WTC11 (cell line): ENCODE data around the gene TMEM135. TPM values are rescaled to one million over a fixed set of nuclear protein-coding genes. Genes with fewer than 3 reads are reported as not detected.

ENCODE experiments used
- ATAC-seq: fragments of 200-7000 bp; cut with Tn5 transposase; 2 replicates; pipeline ENCODE4 v1.10.0; 2021; ENCODE audit warnings: mild to moderate bottlenecking, moderate library complexity
- CTCF ChIA-PET: fragments of 300-600 bp; sonication (Branson Sonifier 250); formaldehyde crosslinking; loops from one replicate; lab custom pipeline; 2021; ENCODE audit warnings: antibody characterized with exemption; lab: Charles Lee
- POLR2A ChIA-PET: fragments of 350-600 bp; sonication (Branson Sonifier 250); formaldehyde crosslinking; loops from one replicate; lab custom pipeline; 2021; ENCODE audit warnings: antibody characterized with exemption; lab: Charles Lee
- DNase-seq: peaks from one replicate; pipeline ENCODE4 v3.0.0; 2021; ENCODE audit warnings: low spot score
- H3K27ac Mint-ChIP-seq: 2 replicates; pipeline ENCODE4 v1.8.0; 2021; ENCODE audit warnings: mixed read lengths
- H3K27me3 Mint-ChIP-seq: 2 replicates; pipeline ENCODE4 v1.8.0; 2021; ENCODE audit warnings: low read depth, mild to moderate bottlenecking, moderate library complexity, mixed read lengths
- H3K36me3 Mint-ChIP-seq: 2 replicates; pipeline ENCODE4 v1.8.0; 2021; ENCODE audit warnings: mixed read lengths
- H3K4me1 Mint-ChIP-seq: 2 replicates; pipeline ENCODE4 v1.8.0; 2022; ENCODE audit warnings: mixed read lengths
- H3K4me3 Mint-ChIP-seq: 2 replicates; pipeline ENCODE4 v1.8.0; 2021; ENCODE audit warnings: mild to moderate bottlenecking, moderate library complexity, mixed read lengths
- H3K9me3 Mint-ChIP-seq: 2 replicates; pipeline ENCODE4 v1.8.0; 2021; ENCODE audit warnings: mixed read lengths
- ATF1 ChIP-seq: sonication (generic); formaldehyde crosslinking; IDR thresholded peaks from 2 replicates; pipeline ENCODE4 v1.8.1; 2023; ENCODE audit warnings: mild to moderate bottlenecking, moderate library complexity, missing genetic modification reagents
- EMX1 ChIP-seq: fragments of 250-450 bp; sonication (Bioruptor Pico); IDR thresholded peaks from 2 replicates; pipeline ENCODE4 v1.8.0; 2021; ENCODE audit warnings: mild to moderate bottlenecking
- ETV6 ChIP-seq: sonication (generic); formaldehyde crosslinking; IDR thresholded peaks from 2 replicates; pipeline ENCODE4 v1.8.1; 2022; ENCODE audit warnings: mild to moderate bottlenecking, missing genetic modification reagents
- JAZF1 ChIP-seq: fragments of 250-450 bp; sonication (Bioruptor Pico); IDR thresholded peaks from 2 replicates; pipeline ENCODE4 v1.9.0; 2021; ENCODE audit warnings: moderate library complexity, mild to moderate bottlenecking, inconsistent platforms
- KAT7 ChIP-seq: sonication (generic); formaldehyde crosslinking; IDR thresholded peaks from 2 replicates; pipeline ENCODE4 v1.8.1; 2023; ENCODE audit warnings: missing genetic modification reagents, mild to moderate bottlenecking, borderline replicate concordance
- NFYB ChIP-seq: sonication (generic); formaldehyde crosslinking; conservative IDR thresholded peaks from 2 replicates; pipeline ENCODE4 v1.8.0; 2022; ENCODE audit warnings: low read depth, missing genetic modification reagents
- NR1H2 ChIP-seq: sonication (generic); formaldehyde crosslinking; IDR thresholded peaks from 2 replicates; pipeline ENCODE4 v1.9.0; 2021; ENCODE audit warnings: mild to moderate bottlenecking, moderate library complexity, missing genetic modification reagents
- NR3C1 ChIP-seq: sonication (generic); formaldehyde crosslinking; conservative IDR thresholded peaks from 2 replicates; pipeline ENCODE4 v1.8.1; 2023; ENCODE audit warnings: low read depth, mild to moderate bottlenecking, missing genetic modification reagents
- SMAD3 ChIP-seq: sonication (generic); formaldehyde crosslinking; IDR thresholded peaks from 2 replicates; pipeline ENCODE4 v1.8.0; 2022; ENCODE audit warnings: missing genetic modification reagents, mild to moderate bottlenecking, borderline replicate concordance
- ZNF138 ChIP-seq: sonication (generic); formaldehyde crosslinking; conservative IDR thresholded peaks from 2 replicates; pipeline ENCODE4 v1.8.1; 2022; ENCODE audit warnings: mild to moderate bottlenecking, moderate library complexity, missing genetic modification reagents
- ZNF317 ChIP-seq: sonication (generic); formaldehyde crosslinking; IDR thresholded peaks from 2 replicates; pipeline ENCODE4 v1.8.1; 2023; ENCODE audit warnings: low read depth, mild to moderate bottlenecking, moderate library complexity, missing genetic modification reagents, borderline replicate concordance
- ZNF396 ChIP-seq: fragments of 250-450 bp; sonication (Bioruptor Pico); IDR thresholded peaks from 2 replicates; pipeline ENCODE4 v1.8.0; 2021; ENCODE audit warnings: mild to moderate bottlenecking, moderate library complexity, borderline replicate concordance
- total RNA-seq: library from RNA; stranded (reverse); gene quantifications from 3 replicates; pipeline ENCODE4 v1.2.3, GENCODE V29; 2021
- TF ChIP-seq, protein P1 (sequence below): sonication (generic); formaldehyde crosslinking; IDR thresholded peaks from 2 replicates; pipeline ENCODE4 v1.8.1; 2023; ENCODE audit warnings: mild to moderate bottlenecking, missing genetic modification reagents
- TF ChIP-seq, protein P2 (sequence below): sonication (generic); formaldehyde crosslinking; IDR thresholded peaks from 2 replicates; pipeline ENCODE4 v1.8.0; 2023; ENCODE audit warnings: missing genetic modification reagents, mild to moderate bottlenecking, borderline replicate concordance
- TF ChIP-seq, protein P3 (sequence below): sonication (generic); formaldehyde crosslinking; IDR thresholded peaks from 2 replicates; pipeline ENCODE4 v1.8.1; 2023; ENCODE audit warnings: mild to moderate bottlenecking, missing genetic modification reagents
- TF ChIP-seq, protein P4 (sequence below): sonication (generic); formaldehyde crosslinking; conservative IDR thresholded peaks from 2 replicates; pipeline ENCODE4 v1.8.1; 2022; ENCODE audit warnings: mild to moderate bottlenecking, missing genetic modification reagents
- TF ChIP-seq, protein P5 (sequence below): sonication (generic); formaldehyde crosslinking; IDR thresholded peaks from 2 replicates; pipeline ENCODE4 v1.8.1; 2022; ENCODE audit warnings: low read depth, missing genetic modification reagents, borderline replicate concordance
- TF ChIP-seq, protein P6 (sequence below): sonication (generic); formaldehyde crosslinking; IDR thresholded peaks from 2 replicates; pipeline ENCODE4 v1.8.1; 2023; ENCODE audit warnings: mild to moderate bottlenecking, missing genetic modification reagents, moderate library complexity
- TF ChIP-seq, protein P7 (sequence below): fragments of 250-450 bp; sonication (Bioruptor Pico); IDR thresholded peaks from 2 replicates; pipeline ENCODE4 v1.8.0; 2021; ENCODE audit warnings: mild to moderate bottlenecking
- TF ChIP-seq, protein P8 (sequence below): sonication (generic); formaldehyde crosslinking; IDR thresholded peaks from 2 replicates; pipeline ENCODE4 v1.8.0; 2023; ENCODE audit warnings: mild to moderate bottlenecking, missing genetic modification reagents

The TMEM135 gene
- total RNA-seq, 1 experiment from 2014 or later: 35.8 TPM

DNA sequence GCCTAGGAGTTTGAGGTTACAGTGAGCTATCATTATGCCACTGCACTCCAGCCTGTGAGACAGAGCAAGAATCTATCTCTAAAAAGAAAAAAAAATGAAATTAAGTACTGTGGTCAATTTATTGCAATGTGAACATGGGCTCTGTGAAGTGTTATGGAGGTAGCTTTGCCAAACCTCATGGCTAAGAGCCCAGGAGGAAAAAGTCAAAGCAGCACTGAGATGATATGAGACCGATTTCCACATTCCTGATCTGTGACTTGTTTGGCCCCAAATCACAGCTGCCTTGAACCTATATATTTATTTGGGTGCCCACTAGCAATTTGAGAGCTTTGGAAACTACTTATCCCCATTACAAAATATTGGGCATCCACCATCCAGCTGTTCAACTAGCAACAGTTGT lies 29.8 kb upstream of the TMEM135 start (continued):
- TF ChIP-seq, protein P1, sequence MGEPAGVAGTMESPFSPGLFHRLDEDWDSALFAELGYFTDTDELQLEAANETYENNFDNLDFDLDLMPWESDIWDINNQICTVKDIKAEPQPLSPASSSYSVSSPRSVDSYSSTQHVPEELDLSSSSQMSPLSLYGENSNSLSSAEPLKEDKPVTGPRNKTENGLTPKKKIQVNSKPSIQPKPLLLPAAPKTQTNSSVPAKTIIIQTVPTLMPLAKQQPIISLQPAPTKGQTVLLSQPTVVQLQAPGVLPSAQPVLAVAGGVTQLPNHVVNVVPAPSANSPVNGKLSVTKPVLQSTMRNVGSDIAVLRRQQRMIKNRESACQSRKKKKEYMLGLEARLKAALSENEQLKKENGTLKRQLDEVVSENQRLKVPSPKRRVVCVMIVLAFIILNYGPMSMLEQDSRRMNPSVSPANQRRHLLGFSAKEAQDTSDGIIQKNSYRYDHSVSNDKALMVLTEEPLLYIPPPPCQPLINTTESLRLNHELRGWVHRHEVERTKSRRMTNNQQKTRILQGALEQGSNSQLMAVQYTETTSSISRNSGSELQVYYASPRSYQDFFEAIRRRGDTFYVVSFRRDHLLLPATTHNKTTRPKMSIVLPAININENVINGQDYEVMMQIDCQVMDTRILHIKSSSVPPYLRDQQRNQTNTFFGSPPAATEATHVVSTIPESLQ: no peak
- TF ChIP-seq, protein P2, sequence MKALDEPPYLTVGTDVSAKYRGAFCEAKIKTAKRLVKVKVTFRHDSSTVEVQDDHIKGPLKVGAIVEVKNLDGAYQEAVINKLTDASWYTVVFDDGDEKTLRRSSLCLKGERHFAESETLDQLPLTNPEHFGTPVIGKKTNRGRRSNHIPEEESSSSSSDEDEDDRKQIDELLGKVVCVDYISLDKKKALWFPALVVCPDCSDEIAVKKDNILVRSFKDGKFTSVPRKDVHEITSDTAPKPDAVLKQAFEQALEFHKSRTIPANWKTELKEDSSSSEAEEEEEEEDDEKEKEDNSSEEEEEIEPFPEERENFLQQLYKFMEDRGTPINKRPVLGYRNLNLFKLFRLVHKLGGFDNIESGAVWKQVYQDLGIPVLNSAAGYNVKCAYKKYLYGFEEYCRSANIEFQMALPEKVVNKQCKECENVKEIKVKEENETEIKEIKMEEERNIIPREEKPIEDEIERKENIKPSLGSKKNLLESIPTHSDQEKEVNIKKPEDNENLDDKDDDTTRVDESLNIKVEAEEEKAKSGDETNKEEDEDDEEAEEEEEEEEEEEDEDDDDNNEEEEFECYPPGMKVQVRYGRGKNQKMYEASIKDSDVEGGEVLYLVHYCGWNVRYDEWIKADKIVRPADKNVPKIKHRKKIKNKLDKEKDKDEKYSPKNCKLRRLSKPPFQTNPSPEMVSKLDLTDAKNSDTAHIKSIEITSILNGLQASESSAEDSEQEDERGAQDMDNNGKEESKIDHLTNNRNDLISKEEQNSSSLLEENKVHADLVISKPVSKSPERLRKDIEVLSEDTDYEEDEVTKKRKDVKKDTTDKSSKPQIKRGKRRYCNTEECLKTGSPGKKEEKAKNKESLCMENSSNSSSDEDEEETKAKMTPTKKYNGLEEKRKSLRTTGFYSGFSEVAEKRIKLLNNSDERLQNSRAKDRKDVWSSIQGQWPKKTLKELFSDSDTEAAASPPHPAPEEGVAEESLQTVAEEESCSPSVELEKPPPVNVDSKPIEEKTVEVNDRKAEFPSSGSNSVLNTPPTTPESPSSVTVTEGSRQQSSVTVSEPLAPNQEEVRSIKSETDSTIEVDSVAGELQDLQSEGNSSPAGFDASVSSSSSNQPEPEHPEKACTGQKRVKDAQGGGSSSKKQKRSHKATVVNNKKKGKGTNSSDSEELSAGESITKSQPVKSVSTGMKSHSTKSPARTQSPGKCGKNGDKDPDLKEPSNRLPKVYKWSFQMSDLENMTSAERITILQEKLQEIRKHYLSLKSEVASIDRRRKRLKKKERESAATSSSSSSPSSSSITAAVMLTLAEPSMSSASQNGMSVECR (CRISPR knock-in tag): no peak
- no peak for TF ChIP-seq JAZF1
- TF ChIP-seq, protein P3, sequence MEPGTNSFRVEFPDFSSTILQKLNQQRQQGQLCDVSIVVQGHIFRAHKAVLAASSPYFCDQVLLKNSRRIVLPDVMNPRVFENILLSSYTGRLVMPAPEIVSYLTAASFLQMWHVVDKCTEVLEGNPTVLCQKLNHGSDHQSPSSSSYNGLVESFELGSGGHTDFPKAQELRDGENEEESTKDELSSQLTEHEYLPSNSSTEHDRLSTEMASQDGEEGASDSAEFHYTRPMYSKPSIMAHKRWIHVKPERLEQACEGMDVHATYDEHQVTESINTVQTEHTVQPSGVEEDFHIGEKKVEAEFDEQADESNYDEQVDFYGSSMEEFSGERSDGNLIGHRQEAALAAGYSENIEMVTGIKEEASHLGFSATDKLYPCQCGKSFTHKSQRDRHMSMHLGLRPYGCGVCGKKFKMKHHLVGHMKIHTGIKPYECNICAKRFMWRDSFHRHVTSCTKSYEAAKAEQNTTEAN (CRISPR knock-in tag): no peak
- TF ChIP-seq ATF1 (CRISPR knock-in tag): no peak
- no peak for TF ChIP-seq NR1H2
- no peak for TF ChIP-seq SMAD3
- no peak for TF ChIP-seq NR3C1 (CRISPR knock-in tag)
- TF ChIP-seq ZNF396: no peak
- TF ChIP-seq, protein P4, sequence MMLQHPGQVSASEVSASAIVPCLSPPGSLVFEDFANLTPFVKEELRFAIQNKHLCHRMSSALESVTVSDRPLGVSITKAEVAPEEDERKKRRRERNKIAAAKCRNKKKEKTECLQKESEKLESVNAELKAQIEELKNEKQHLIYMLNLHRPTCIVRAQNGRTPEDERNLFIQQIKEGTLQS (CRISPR knock-in tag): no peak
- TF ChIP-seq NFYB: no peak
- TF ChIP-seq, protein P5, sequence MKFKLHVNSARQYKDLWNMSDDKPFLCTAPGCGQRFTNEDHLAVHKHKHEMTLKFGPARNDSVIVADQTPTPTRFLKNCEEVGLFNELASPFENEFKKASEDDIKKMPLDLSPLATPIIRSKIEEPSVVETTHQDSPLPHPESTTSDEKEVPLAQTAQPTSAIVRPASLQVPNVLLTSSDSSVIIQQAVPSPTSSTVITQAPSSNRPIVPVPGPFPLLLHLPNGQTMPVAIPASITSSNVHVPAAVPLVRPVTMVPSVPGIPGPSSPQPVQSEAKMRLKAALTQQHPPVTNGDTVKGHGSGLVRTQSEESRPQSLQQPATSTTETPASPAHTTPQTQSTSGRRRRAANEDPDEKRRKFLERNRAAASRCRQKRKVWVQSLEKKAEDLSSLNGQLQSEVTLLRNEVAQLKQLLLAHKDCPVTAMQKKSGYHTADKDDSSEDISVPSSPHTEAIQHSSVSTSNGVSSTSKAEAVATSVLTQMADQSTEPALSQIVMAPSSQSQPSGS (CRISPR knock-in tag): no peak

DNA sequence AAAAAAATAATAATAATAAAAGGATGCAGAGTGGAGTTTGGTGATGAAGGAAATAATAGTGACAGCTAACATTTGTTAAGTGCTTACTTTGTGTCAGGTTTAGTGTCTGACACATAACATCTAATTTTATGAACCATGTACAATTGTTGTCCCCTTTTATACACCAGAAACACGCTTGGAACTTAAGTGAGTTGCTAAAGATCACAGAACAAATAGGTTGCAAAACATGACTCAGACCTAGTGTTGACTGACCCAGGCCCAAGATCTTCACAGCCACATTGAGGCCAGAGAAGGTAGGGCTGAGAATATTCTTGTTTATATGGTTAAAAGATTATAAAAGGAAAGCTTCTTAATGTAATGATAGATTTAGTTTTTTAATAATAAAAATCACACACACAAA lies 25.6 kb upstream of the TMEM135 start:
- no peak for DNase-seq
- no peaks in the 10 kb centered on the region for H3K27me3 Mint-ChIP-seq

More for the DNA sequence above, 25.6 kb upstream of the TMEM135 start:
- Mint-ChIP-seq H3K9me3 (no peaks in the 10 kb centered on the region), H3K4me3 (no peak overlapping the region), H3K4me1 (no peaks in the 10 kb centered on the region)
- CTCF ChIA-PET: interaction anchor here (1.0 kb wide), 1 partner anchor 85 kb away, joined by 4 read pairs; no protein-coding TSS in a partner anchor
- ATAC-seq: no peak
- TF ChIP-seq, protein P6, sequence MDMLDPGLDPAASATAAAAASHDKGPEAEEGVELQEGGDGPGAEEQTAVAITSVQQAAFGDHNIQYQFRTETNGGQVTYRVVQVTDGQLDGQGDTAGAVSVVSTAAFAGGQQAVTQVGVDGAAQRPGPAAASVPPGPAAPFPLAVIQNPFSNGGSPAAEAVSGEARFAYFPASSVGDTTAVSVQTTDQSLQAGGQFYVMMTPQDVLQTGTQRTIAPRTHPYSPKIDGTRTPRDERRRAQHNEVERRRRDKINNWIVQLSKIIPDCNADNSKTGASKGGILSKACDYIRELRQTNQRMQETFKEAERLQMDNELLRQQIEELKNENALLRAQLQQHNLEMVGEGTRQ (CRISPR knock-in tag): no peak
- TF ChIP-seq ETV6 (CRISPR knock-in tag) (no peak), EMX1 (CRISPR knock-in tag) (no peak), ZNF138 (CRISPR knock-in tag) (no peak), KAT7 (CRISPR knock-in tag) (no peak), NFYB (no peak), ZNF317 (CRISPR knock-in tag) (no peak)
- TF ChIP-seq, protein P7, sequence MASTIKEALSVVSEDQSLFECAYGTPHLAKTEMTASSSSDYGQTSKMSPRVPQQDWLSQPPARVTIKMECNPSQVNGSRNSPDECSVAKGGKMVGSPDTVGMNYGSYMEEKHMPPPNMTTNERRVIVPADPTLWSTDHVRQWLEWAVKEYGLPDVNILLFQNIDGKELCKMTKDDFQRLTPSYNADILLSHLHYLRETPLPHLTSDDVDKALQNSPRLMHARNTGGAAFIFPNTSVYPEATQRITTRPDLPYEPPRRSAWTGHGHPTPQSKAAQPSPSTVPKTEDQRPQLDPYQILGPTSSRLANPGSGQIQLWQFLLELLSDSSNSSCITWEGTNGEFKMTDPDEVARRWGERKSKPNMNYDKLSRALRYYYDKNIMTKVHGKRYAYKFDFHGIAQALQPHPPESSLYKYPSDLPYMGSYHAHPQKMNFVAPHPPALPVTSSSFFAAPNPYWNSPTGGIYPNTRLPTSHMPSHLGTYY: no peak
- TF ChIP-seq, protein P8, sequence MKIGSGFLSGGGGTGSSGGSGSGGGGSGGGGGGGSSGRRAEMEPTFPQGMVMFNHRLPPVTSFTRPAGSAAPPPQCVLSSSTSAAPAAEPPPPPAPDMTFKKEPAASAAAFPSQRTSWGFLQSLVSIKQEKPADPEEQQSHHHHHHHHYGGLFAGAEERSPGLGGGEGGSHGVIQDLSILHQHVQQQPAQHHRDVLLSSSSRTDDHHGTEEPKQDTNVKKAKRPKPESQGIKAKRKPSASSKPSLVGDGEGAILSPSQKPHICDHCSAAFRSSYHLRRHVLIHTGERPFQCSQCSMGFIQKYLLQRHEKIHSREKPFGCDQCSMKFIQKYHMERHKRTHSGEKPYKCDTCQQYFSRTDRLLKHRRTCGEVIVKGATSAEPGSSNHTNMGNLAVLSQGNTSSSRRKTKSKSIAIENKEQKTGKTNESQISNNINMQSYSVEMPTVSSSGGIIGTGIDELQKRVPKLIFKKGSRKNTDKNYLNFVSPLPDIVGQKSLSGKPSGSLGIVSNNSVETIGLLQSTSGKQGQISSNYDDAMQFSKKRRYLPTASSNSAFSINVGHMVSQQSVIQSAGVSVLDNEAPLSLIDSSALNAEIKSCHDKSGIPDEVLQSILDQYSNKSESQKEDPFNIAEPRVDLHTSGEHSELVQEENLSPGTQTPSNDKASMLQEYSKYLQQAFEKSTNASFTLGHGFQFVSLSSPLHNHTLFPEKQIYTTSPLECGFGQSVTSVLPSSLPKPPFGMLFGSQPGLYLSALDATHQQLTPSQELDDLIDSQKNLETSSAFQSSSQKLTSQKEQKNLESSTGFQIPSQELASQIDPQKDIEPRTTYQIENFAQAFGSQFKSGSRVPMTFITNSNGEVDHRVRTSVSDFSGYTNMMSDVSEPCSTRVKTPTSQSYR (CRISPR knock-in tag): no peak
- TF ChIP-seq, all 79 proteins: peak for 0
- POLR2A ChIA-PET: interaction anchor here (1.2 kb wide), 1 partner anchor 57 kb away, joined by 6 read pairs; the partner anchor contains the start of gene FZD4
- Mint-ChIP-seq H3K27ac (no peak overlapping the region), H3K36me3 (no peaks in the 10 kb centered on the region)
